H1 (cell line): ENCODE measurements around the gene RNU7-1. TPM values are rescaled to one million over a fixed set of nuclear protein-coding genes. Genes with fewer than 3 reads are reported as not detected.

Experiments used
- CTCF ChIA-PET: fragments of 300-600 bp; sonication (Branson Sonifier 250); formaldehyde crosslinking; loops from one replicate; lab custom pipeline; 2021; ENCODE audit not compliant: partially characterized antibody; lab: Charles Lee
- POLR2A ChIA-PET: fragments of 300-600 bp; sonication (Branson Sonifier 250); formaldehyde crosslinking; loops from one replicate; lab custom pipeline; 2021; ENCODE audit warnings: inconsistent platforms; ENCODE audit not compliant: partially characterized antibody; lab: Charles Lee
- DNase-seq, 2 experiments: peaks; one replicate each; pipeline versions ENCODE4 v3.0.0 to v3.0.0-alpha.2; 2010 to 2022; ENCODE audit warnings: low spot score in 2 of 2, low read depth in 1 of 2, mixed read lengths in 1 of 2
- FAIRE-seq: peaks from 2 replicates; lab custom pipeline; 2011; peaks lifted over from hg19 to GRCh38; lab: Jason Lieb, UNC
- H2AFZ ChIP-seq: 2 replicates; pipeline ENCODE4 v1.8.1; 2012; ENCODE audit warnings: low read length, inconsistent platforms
- H2AK5ac ChIP-seq: 2 replicates; pipeline ENCODE4 v1.6.1; 2013; ENCODE audit warnings: low read depth, low read length
- H2BK120ac ChIP-seq: replicated peaks from 2 replicates; pipeline ENCODE3; 2013; ENCODE audit warnings: low read depth, low read length, inconsistent platforms
- H2BK12ac ChIP-seq: 2 replicates; pipeline ENCODE4 v1.6.1; 2013; ENCODE audit warnings: low read depth, low read length
- H2BK15ac ChIP-seq: 2 replicates; pipeline ENCODE4 v1.6.1; 2013; ENCODE audit warnings: low read length
- H2BK20ac ChIP-seq: 2 replicates; pipeline ENCODE4 v1.6.1; 2013; ENCODE audit warnings: low read length
- H2BK5ac ChIP-seq: 2 replicates; pipeline ENCODE4 v1.6.1; 2013; ENCODE audit warnings: low read depth, low read length
- H3K14ac ChIP-seq: 2 replicates; pipeline ENCODE4 v1.6.1; 2013; ENCODE audit warnings: inconsistent platforms; ENCODE audit not compliant: insufficient read length
- H3K18ac ChIP-seq: 2 replicates; pipeline ENCODE4 v1.6.1; 2013; ENCODE audit warnings: low read length; ENCODE audit errors: extremely low read depth
- H3K23ac ChIP-seq: 2 replicates; pipeline ENCODE4 v1.6.1; 2013; ENCODE audit warnings: inconsistent platforms; ENCODE audit not compliant: insufficient read length
- H3K23me2 ChIP-seq: 2 replicates; pipeline ENCODE4 v1.6.1; 2013; ENCODE audit warnings: low read depth, low read length
- H3K27ac ChIP-seq: 2 replicates; pipeline ENCODE4 v1.6.1; 2011; ENCODE audit warnings: low read depth, low read length, inconsistent platforms
- H3K27me3 ChIP-seq, 4 experiments: replicated peaks in 1 of 4; 1 replicate in 1 of 4; 2 replicates in 3 of 4; pipeline versions ENCODE4 v1.6.1 to v1.8.1; 2011 to 2013; ENCODE audit warnings: low read length in 3 of 4, mild to moderate bottlenecking in 3 of 4, inconsistent platforms in 2 of 4, mixed read lengths in 2 of 4, moderate library complexity in 1 of 4; ENCODE audit not compliant: control insufficient read depth in 3 of 4, insufficient read depth in 3 of 4; ENCODE audit errors: extremely low read depth in 1 of 4
- H3K36me3 ChIP-seq, 4 experiments: 2 replicates each; pipeline versions ENCODE4 v1.6.1 to v1.8.1; 2011 to 2013; ENCODE audit warnings: mild to moderate bottlenecking in 4 of 4, low read length in 3 of 4, moderate library complexity in 2 of 4, control low read depth in 1 of 4, inconsistent platforms in 1 of 4; ENCODE audit not compliant: insufficient read depth in 4 of 4, control insufficient read depth in 2 of 4
- H3K4ac ChIP-seq: replicated peaks from 2 replicates; pipeline ENCODE3; 2013; ENCODE audit warnings: low read length, low read depth, mixed read lengths, inconsistent platforms; ENCODE audit not compliant: insufficient read length
- H3K4me1 ChIP-seq, 4 experiments: replicated peaks in 1 of 4; 1 replicate in 1 of 4; 2 replicates in 3 of 4; pipeline versions ENCODE4 v1.6.1 to v1.8.1; 2011 to 2013; ENCODE audit warnings: low read length in 3 of 4, inconsistent platforms in 2 of 4, mixed read lengths in 1 of 4; ENCODE audit not compliant: insufficient read depth in 4 of 4, control insufficient read depth in 3 of 4
- H3K4me2 ChIP-seq, 2 experiments: 2 replicates each; pipeline versions ENCODE4 v1.6.1 to v1.8.1; 2011 to 2013; ENCODE audit warnings: low read depth in 2 of 2, low read length in 2 of 2, control low read depth in 1 of 2, inconsistent platforms in 1 of 2, mild to moderate bottlenecking in 1 of 2; ENCODE audit not compliant: insufficient read depth in 1 of 2
- H3K4me3 ChIP-seq, 4 experiments: fragments of 200-600, 300-600 bp in 1 of 4; sonication (generic), shearing (Covaris generic), sonication (Bioruptor Twin) in 1 of 4; 2 replicates each; pipeline versions ENCODE4 v1.5.1 to v1.8.1; 2011 to 2016; ENCODE audit warnings: low read length in 4 of 4, low read depth in 3 of 4, control low read depth in 2 of 4, inconsistent platforms in 2 of 4, mild to moderate bottlenecking in 2 of 4, mixed read lengths in 1 of 4, moderate library complexity in 1 of 4; ENCODE audit not compliant: insufficient read depth in 2 of 4; ENCODE audit errors: extremely low read depth in 1 of 4
- H3K56ac ChIP-seq: replicated peaks from 2 replicates; pipeline ENCODE3; 2013; ENCODE audit warnings: low read depth, mild to moderate bottlenecking, mixed read lengths, low read length, inconsistent platforms; ENCODE audit not compliant: insufficient read length
- H3K79me1 ChIP-seq: 2 replicates; pipeline ENCODE4 v1.6.1; 2013; ENCODE audit warnings: low read depth, low read length, control low read depth
- H3K79me2 ChIP-seq, 2 experiments: 2 replicates each; pipeline versions ENCODE4 v1.6.1 to v1.8.1; 2012 to 2013; ENCODE audit warnings: low read length in 2 of 2, mild to moderate bottlenecking in 2 of 2, inconsistent platforms in 1 of 2; ENCODE audit not compliant: insufficient read depth in 2 of 2, control insufficient read depth in 1 of 2
- H3K9ac ChIP-seq, 4 experiments: replicated peaks in 1 of 4; 1 replicate in 1 of 4; 2 replicates in 3 of 4; pipeline versions ENCODE4 v1.6.1 to v1.8.1; 2011 to 2013; ENCODE audit warnings: low read depth in 3 of 4, low read length in 3 of 4, control low read depth in 2 of 4, mild to moderate bottlenecking in 2 of 4, moderate library complexity in 2 of 4, inconsistent platforms in 1 of 4; ENCODE audit errors: extremely low read depth in 1 of 4
- H3K9me3 ChIP-seq, 2 experiments: 2 replicates each; pipeline versions ENCODE4 v1.6.1 to v1.8.1; 2012 to 2013; ENCODE audit warnings: mild to moderate bottlenecking in 2 of 2, moderate library complexity in 2 of 2, control low read depth in 1 of 2, inconsistent platforms in 1 of 2, low read depth in 1 of 2, low read length in 1 of 2, mixed read lengths in 1 of 2; ENCODE audit not compliant: insufficient read depth in 2 of 2
- H4K20me1 ChIP-seq, 2 experiments: replicated peaks in 1 of 2; 2 replicates each; pipeline versions ENCODE3 to v1.8.1; 2011 to 2013; ENCODE audit warnings: inconsistent platforms in 2 of 2, low read length in 2 of 2, mild to moderate bottlenecking in 1 of 2; ENCODE audit not compliant: insufficient read depth in 2 of 2, control insufficient read depth in 1 of 2
- H4K5ac ChIP-seq: 2 replicates; pipeline ENCODE4 v1.6.1; 2013; ENCODE audit warnings: low read length, low read depth, mixed read lengths, inconsistent platforms; ENCODE audit not compliant: insufficient read length
- H4K8ac ChIP-seq: 2 replicates; pipeline ENCODE4 v1.8.0; 2013; ENCODE audit warnings: mild to moderate bottlenecking, moderate library complexity, low read length, inconsistent platforms; ENCODE audit not compliant: insufficient read depth; ENCODE audit errors: extremely low read depth
- H4K91ac ChIP-seq: replicated peaks from 2 replicates; pipeline ENCODE3; 2013; ENCODE audit warnings: low read length, mixed read lengths, inconsistent platforms; ENCODE audit not compliant: insufficient read length
- ASH2L ChIP-seq: fragments of 200-600, 300-600 bp; sonication (generic); IDR thresholded peaks from one replicate; pipeline ENCODE4 v1.7.1; 2017; ENCODE audit warnings: low read length
- RXRA ChIP-seq: IDR thresholded peaks from 2 replicates; pipeline ENCODE4 v1.6.1; 2011; ENCODE audit warnings: low read depth, mild to moderate bottlenecking, low read length, moderate library complexity; ENCODE audit not compliant: insufficient read depth
- WGBS, 2 experiments: shearing (Covaris generic) in 1 of 2; methylation state at CpG; one replicate each; pipeline versions ENCODE4 v1.1.6 to v1.1.7; 2013 to 2015; ENCODE audit warnings: low lambda C conversion rate in 2 of 2, mixed read lengths in 2 of 2, inconsistent platforms in 1 of 2, low coverage in 1 of 2, missing lambda C conversion rate in 1 of 2; ENCODE audit not compliant: insufficient replicate concordance in 2 of 2, insufficient coverage in 1 of 2, insufficient read length in 1 of 2; ENCODE audit errors: extremely low coverage in 1 of 2, missing lambda C conversion rate in 1 of 2; 5-methylcytosine and 5-hydroxymethylcytosine counted together
- polyA plus RNA-seq, 7 experiments: library from polyadenylated mRNA; depleted of rRNA in 3 of 7; stranded (reverse) in 5 of 7; unstranded in 2 of 7; fragments of >200 nt in 5 of 7; fragments of 200-250 nt in 2 of 7; gene quantifications; 1 replicate in 5 of 7; 2 replicates in 1 of 7; 4 replicates in 1 of 7; pipeline versions ENCODE4 v1.2.1 to v1.2.3, GENCODE V29; 2011 to 2013; ENCODE audit warnings: missing spikeins in 2 of 7, mixed read lengths in 2 of 7
- total RNA-seq: library from RNA; stranded (reverse); fragmentation: NEBNext Ultra II Directional; extraction: Animal tissue kit (Norgen Biotek cat#: 25700); gene quantifications from 2 replicates; pipeline ENCODE4 v1.2.1, GENCODE V29; 2021

The RNU7-1 gene
- total and polyA plus RNA-seq, 2 of the 8 experiments (the other 6 are each of a cell fraction or from before 2014, with no cell fraction given): not detected

DNA sequence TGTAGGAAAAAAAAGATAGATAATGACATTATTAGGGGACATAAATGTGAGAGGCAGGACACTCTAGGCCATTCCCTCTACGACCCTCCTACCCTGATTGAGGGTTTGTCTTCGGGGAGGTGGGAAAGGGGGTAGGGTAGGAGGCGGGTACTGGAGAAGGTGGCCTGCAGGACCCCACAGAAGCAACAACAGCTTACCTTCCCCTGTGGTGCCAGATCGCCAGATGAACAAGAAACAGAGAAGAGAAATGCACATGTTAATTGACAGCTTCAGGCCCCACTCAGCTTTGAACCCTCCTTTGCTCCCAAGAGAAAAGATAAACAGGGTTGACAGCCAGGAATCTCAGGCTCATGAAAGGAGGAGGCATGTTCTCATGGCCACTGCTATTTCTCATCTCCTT, 22.1 kb downstream of the RNU7-1 start:
- DNase-seq (no peak), FAIRE-seq (no peak)
- Histone ChIP-seq H4K8ac (no peak overlapping the region), H3K36me3 (peaks cover 28 to 45% (median 32%) of the 10 kb centered on the region in 4 experiments), H3K23me2 (peaks cover 18% of the 10 kb centered on the region), H2AK5ac (no peak overlapping the region), H3K27me3 (no peaks in the 10 kb centered on the region), H3K4me1 (peaks cover 12 to 46% (median 30%) of the 10 kb centered on the region in 4 experiments), H4K5ac (no peak overlapping the region), H3K23ac (no peak overlapping the region), H2BK12ac (no peak overlapping the region), H4K20me1 (peaks cover 2 to 4% of the 10 kb centered on the region in 2 experiments), H3K56ac (no peak overlapping the region), H2BK20ac (no peak overlapping the region), H3K9ac (no peak overlapping the region), H2BK5ac (peak overlapping the region; percentile 94; the same call in 1 of the 2 replicates), H3K27ac (no peak overlapping the region), H2AFZ (no peak overlapping the region), H3K79me2 (peaks cover 11 to 38% of the 10 kb centered on the region in 2 experiments; a peak in 3 of 4 replicates), H4K91ac (no peak overlapping the region), H3K4me2 (0 out of 4 replicates have a peak overlapping the region, but pooled peaks of 1 of the 2 experiments have one; percentile 1), H3K4me3 (no peak overlapping the region), H3K79me1 (peaks cover 2% of the 10 kb centered on the region; the same call in 1 of the 2 replicates), H3K4ac (no peak overlapping the region), H2BK120ac (no peak overlapping the region), H3K18ac (no peak overlapping the region), H3K14ac (no peak overlapping the region), H3K9me3 (no peaks in the 10 kb centered on the region), H2BK15ac (no peak overlapping the region)
- ChIA-PET CTCF (interaction anchor here (1.0 to 12.2 kb wide), 13 partner anchors 13 to 158 kb away, joined by 3 to 277 read pairs (median 6); partner anchors contain the start of genes C12orf57 and RNU7-1), POLR2A (interaction anchor here (1.1 to 44.0 kb wide), 9 partner anchors 3 to 147 kb away, joined by 3 to 1596 read pairs (median 10); partner anchors contain the start of genes ATN1, C12orf57, C1R and C1RL)
- 89% methylated on average over 4 of the region's 4 CpGs; no CpG with 5 or more reads in 1 of the 2 experiments for WGBS, 2 experiments
- TF ChIP-seq ASH2L (no peak), RXRA (no peak)
